ENCODE measurements around the gene SUGP1. TPM values are rescaled to one million over a fixed set of nuclear protein-coding genes. Genes with fewer than 3 reads are reported as not detected.

Gene SUGP1
- total RNA-seq, 1 experiment from 2014 or later, result 73.8 TPM

GRCh38 chr19:19274146-19274545 is 46.2 kb downstream of the SUGP1 start:
- DNase-seq (ENCODE audit: low spot score), result no peak
- TF ChIP-seq EZH2 (IDR thresholded peaks at IDR 0.05; ENCODE audit: borderline replicate concordance, low read depth, low read length, poor library complexity, severe bottlenecking), result no peak
- TF ChIP-seq, protein P1, sequence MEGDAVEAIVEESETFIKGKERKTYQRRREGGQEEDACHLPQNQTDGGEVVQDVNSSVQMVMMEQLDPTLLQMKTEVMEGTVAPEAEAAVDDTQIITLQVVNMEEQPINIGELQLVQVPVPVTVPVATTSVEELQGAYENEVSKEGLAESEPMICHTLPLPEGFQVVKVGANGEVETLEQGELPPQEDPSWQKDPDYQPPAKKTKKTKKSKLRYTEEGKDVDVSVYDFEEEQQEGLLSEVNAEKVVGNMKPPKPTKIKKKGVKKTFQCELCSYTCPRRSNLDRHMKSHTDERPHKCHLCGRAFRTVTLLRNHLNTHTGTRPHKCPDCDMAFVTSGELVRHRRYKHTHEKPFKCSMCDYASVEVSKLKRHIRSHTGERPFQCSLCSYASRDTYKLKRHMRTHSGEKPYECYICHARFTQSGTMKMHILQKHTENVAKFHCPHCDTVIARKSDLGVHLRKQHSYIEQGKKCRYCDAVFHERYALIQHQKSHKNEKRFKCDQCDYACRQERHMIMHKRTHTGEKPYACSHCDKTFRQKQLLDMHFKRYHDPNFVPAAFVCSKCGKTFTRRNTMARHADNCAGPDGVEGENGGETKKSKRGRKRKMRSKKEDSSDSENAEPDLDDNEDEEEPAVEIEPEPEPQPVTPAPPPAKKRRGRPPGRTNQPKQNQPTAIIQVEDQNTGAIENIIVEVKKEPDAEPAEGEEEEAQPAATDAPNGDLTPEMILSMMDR (conservative IDR thresholded peaks at IDR 0.05; ENCODE audit: low read depth, low read length), result no peak
- CTCF ChIA-PET, result no interaction called here
- peaks cover 7% of the 10 kb centered on the region for H3K4me1 ChIP-seq (ENCODE audit: insufficient read depth, low read length, poor library complexity, severe bottlenecking)
- intact Hi-C loops (cut with micrococcal nuclease; ENCODE audit: unreplicated experiment), result no loop called here
- peaks cover 4% of the 10 kb centered on the region for H3K27me3 ChIP-seq (replicated peaks; ENCODE audit: insufficient read depth, low read depth, low read length, poor library complexity)
- no peaks in the 10 kb centered on the region for H3K9me3 ChIP-seq (ENCODE audit: low read depth, low read length, poor library complexity, severe bottlenecking)
- H3K27ac ChIP-seq (ENCODE audit: low read depth, low read length, poor library complexity, severe bottlenecking), result no peak overlapping the region
- no peak overlapping the region for H3K4me3 ChIP-seq (ENCODE audit: low read depth, low read length, poor library complexity, severe bottlenecking)
- POLR2A ChIA-PET (ENCODE audit: low non-redundant PET), result interaction anchor here (0.6 kb wide), 1 partner anchor 15 kb away, joined by 3 read pairs; no protein-coding TSS in a partner anchor
- H3K36me3 ChIP-seq (ENCODE audit: insufficient read depth, low read length, poor library complexity, severe bottlenecking), result peaks cover 24% of the 10 kb centered on the region
- BruUV-seq (replicated peaks), result no TSS peak

DNA sequence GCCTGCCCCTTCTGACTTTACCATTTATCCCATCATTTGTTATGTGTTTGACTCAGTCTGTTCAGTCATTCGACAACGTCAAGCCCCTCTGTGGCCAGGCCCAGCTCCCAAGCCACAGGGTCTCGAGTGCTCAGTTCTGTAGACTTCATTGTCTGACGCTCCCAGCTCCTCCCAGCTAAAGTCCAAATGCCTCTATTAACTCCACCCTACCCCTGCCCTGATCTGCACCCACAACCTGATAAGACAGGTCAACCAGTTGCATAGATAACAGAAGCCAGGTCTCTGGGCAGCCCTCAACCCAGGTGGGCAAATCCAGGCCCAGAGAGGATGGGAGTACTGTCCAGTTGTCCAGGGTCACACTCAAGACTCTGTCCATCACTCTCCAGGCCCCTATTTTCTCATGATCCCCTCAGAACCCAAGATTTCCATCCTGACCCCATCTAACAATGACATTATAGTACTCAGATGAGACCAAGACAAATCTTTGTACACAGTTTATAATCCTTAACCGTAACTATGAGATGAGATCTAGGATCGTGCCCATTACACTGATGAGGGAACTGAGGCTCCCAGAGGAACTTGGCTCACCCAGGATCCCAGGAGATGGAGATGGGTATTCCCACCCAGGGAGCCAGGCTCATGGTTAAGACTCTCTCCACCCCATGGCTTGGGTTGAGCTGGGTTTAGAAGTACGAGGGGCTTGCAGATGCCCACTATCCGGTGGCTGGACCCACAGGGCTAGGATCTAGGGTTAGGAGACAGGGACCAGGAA is 48.3 kb downstream of the SUGP1 start:
- TF ChIP-seq, protein P1 (conservative IDR thresholded peaks at IDR 0.05; ENCODE audit: low read depth, low read length), result no peak
- no peak for TF ChIP-seq EZH2 (IDR thresholded peaks at IDR 0.05; ENCODE audit: borderline replicate concordance, low read depth, low read length, poor library complexity, severe bottlenecking)
- Histone ChIP-seq H3K36me3 (ENCODE audit: insufficient read depth, low read length, poor library complexity, severe bottlenecking) (peaks cover 17% of the 10 kb centered on the region), H3K4me3 (ENCODE audit: low read depth, low read length, poor library complexity, severe bottlenecking) (no peak overlapping the region), H3K27ac (ENCODE audit: low read depth, low read length, poor library complexity, severe bottlenecking) (no peak overlapping the region), H3K4me1 (ENCODE audit: insufficient read depth, low read length, poor library complexity, severe bottlenecking) (no peaks in the 10 kb centered on the region), H3K9me3 (ENCODE audit: low read depth, low read length, poor library complexity, severe bottlenecking) (no peaks in the 10 kb centered on the region), H3K27me3 (replicated peaks; ENCODE audit: insufficient read depth, low read depth, low read length, poor library complexity) (peaks cover 4% of the 10 kb centered on the region)
- ChIA-PET CTCF (no interaction called here), POLR2A (ENCODE audit: low non-redundant PET) (no interaction called here)
- no TSS peak for BruUV-seq (replicated peaks)
- intact Hi-C loops (cut with micrococcal nuclease; ENCODE audit: unreplicated experiment), result no loop called here
- DNase-seq (ENCODE audit: low spot score), result no peak

- Histone ChIP-seq H3K4me3 (ENCODE audit: low read depth, low read length, poor library complexity, severe bottlenecking) (no peak overlapping the region), H3K36me3 (ENCODE audit: insufficient read depth, low read length, poor library complexity, severe bottlenecking) (peaks cover 7% of the 10 kb centered on the region), H3K27me3 (replicated peaks; ENCODE audit: insufficient read depth, low read depth, low read length, poor library complexity) (peaks cover 4% of the 10 kb centered on the region), H3K9me3 (ENCODE audit: low read depth, low read length, poor library complexity, severe bottlenecking) (no peaks in the 10 kb centered on the region), H3K4me1 (ENCODE audit: insufficient read depth, low read length, poor library complexity, severe bottlenecking) (no peaks in the 10 kb centered on the region), H3K27ac (ENCODE audit: low read depth, low read length, poor library complexity, severe bottlenecking) (no peak overlapping the region)
- DNase-seq (ENCODE audit: low spot score), result no peak
- ChIA-PET CTCF (no interaction called here), POLR2A (ENCODE audit: low non-redundant PET) (no interaction called here)
- TF ChIP-seq EZH2 (IDR thresholded peaks at IDR 0.05; ENCODE audit: borderline replicate concordance, low read depth, low read length, poor library complexity, severe bottlenecking), result no peak
- TF ChIP-seq, protein P1 (conservative IDR thresholded peaks at IDR 0.05; ENCODE audit: low read depth, low read length), result no peak
- intact Hi-C loops (cut with micrococcal nuclease; ENCODE audit: unreplicated experiment), result no loop called here
- no TSS peak for BruUV-seq (replicated peaks)
Measured at GRCh38 chr19:19270749-19271571, 49.3 kb downstream of the SUGP1 start.
